HTR-8/SVneo (cell line): ENCODE measurements around the gene CEP63.
A peak's percentile ranks its signal among the peaks of the same experiment; 100 is the strongest.

ENCODE experiments used
- DNase-seq: peaks from one replicate; pipeline ENCODE4 v3.0.0; 2011; ENCODE audit warnings: low spot score, mixed read lengths; ENCODE audit not compliant: insufficient read length
- FAIRE-seq: peaks from 2 replicates; lab custom pipeline; 2011; peaks lifted over from hg19 to GRCh38; lab: Jason Lieb, UNC

The CEP63 gene

GRCh38 chr3:134464689-134465365 lies 21.0 kb upstream of the CEP63 start:
- DNase-seq, result no peak
- FAIRE-seq, result peak; percentile 80

DNA sequence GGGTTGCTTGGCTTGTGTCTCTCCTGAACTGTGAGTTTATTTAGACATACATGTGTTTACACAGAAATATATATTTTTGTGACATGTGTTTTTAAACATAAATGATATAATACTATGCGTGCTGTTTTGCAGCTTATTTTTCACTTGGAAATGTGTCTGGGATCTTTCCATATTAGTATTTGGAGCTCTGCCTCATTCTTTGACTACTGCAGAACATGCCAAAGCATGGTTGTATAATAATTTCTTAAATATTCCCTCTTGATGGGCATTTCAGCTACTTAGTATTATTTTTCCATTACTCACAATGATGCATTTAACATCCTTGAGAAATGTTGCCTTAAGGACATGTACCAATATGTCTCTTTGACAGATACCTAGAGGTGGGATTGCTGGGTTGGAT lies 19.5 kb upstream of the CEP63 start:
- no peak for FAIRE-seq

DNA sequence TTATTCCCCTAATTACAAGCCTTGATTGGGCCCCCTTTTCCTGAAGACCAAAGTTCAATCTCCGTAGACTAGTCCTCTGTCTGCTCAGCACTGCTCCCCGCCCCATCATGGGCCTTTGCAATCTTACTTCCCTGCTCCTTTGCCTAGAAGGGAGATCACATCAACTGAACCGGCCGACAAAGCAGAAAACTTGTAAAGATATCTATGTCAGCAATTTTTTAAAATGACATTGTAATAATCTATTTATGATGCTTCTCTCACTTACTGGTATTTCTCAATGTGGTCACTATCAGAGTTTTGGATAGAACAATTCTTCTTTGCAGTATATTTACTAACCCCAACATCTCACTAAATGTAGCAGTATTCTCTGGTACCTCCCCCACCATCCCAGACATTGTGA lies 17.3 kb upstream of the CEP63 start:
- FAIRE-seq, result no peak
- no peak for DNase-seq

More for the DNA sequence above, 19.5 kb upstream of the CEP63 start:
- DNase-seq, result no peak

DNA sequence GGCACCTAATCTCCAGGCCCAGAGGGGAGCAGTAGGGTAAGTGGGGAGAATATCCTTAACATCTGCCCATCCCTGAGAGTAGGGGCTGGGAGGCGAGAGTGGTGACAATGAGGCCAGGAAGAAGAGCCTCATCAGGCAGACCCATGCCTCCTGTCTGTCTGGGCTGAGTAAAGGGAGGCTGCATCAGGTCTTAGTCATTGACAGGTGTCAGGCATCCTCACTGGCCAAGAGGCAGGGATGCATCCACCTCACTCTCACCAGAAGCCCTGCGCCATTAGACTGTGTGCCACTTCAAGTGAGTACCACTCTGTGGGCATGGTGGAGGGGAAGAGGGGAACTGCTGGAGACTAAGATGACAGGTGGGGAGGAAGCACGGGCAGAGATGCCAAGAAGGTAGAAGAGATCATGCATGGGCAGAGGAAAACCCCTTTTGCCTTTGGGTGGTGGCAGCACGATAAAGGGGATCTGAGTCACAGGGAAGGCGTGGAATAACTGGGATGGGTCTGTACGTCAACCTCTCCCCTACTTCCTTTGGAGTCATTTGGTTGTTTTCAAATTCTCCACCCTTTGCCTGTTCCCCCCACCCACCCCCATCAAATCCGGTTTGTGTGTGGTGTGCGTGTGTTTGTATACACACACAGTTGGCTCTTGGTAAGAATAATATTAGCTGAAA lies 14.2 kb upstream of the CEP63 start:
- FAIRE-seq, result no peak

GRCh38 chr3:134472831-134473230 lies 13.0 kb upstream of the CEP63 start:
- DNase-seq (no peak), FAIRE-seq (no peak)

More for the DNA sequence above, 14.2 kb upstream of the CEP63 start:
- no peak for DNase-seq

GRCh38 chr3:134473868-134474546 lies 11.8 kb upstream of the CEP63 start:
- FAIRE-seq (peak; percentile 38), DNase-seq (peak; percentile 63)

DNA sequence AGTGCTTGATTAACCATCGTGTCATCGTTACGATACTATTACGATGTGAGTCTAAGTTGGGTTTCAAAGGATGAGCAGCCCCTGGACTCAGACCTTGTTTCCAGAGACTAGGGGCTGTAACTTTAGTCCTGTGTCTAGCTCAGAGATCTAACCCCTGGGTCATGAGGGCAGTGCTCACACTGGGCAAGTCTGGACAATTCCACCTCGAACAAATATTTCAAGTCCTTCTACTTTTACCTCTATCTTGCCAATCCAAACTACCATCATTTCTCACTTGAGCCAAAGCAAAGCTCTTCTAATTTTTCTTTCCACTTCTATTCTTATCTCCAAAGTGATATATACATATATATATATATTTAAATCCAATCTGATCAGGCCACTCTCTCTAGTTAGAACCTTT lies 10.9 kb upstream of the CEP63 start:
- DNase-seq, result no peak
- no peak for FAIRE-seq

- FAIRE-seq (peak; percentile 4), DNase-seq (no peak)
Observed at GRCh38 chr3:134476306-134476705, 9.6 kb upstream of the CEP63 start.

- FAIRE-seq, result no peak
- DNase-seq, result no peak
Observed at GRCh38 chr3:134477002-134477401, 8.9 kb upstream of the CEP63 start.

GRCh38 chr3:134477938-134478337 lies 7.9 kb upstream of the CEP63 start:
- DNase-seq (no peak), FAIRE-seq (no peak)

- no peak for DNase-seq
- no peak for FAIRE-seq
Observed at GRCh38 chr3:134480546-134480945, 5.3 kb upstream of the CEP63 start.

GRCh38 chr3:134481166-134481565 lies 4.7 kb upstream of the CEP63 start:
- DNase-seq, result no peak

GRCh38 chr3:134482622-134483021 lies 3.2 kb upstream of the CEP63 start:
- no peak for FAIRE-seq

More at GRCh38 chr3:134481166-134481565, 4.7 kb upstream of the CEP63 start:
- no peak for FAIRE-seq

DNA sequence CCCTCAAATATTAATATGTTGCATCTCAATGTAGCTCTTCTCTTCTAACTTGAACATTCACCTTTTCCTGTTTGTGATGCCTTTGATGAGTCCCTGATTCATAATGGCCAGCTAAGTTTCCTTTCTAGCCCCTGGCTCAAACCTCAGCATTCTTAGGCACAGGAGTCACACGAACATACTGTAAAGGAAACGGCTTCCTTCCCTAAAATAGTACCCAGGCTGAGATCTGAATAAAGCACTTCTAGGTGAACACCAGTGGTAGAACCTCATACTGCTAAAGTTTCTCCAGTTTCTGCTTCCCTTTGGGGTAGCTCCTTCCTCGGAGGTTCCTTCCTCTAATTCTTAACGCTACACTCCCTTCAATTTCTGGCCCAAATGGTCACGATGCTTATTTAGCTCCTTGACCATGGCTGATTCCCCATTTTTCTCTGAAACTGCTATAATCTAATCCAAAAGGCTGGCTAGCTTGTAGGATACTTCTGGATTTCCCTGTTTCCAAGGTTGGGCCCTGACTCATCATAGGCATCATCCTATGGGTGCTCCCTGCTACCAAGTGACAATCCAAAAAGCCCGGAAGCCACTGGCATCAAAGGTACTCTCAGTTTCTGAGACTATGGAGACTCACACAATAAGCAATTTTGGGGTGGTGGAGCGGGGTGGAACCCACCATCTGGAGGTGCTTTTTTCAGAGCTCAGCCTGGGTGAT lies 2.5 kb upstream of the CEP63 start:
- DNase-seq (no peak), FAIRE-seq (no peak)

More at GRCh38 chr3:134482622-134483021, 3.2 kb upstream of the CEP63 start:
- DNase-seq, result no peak

- no peak for FAIRE-seq
- DNase-seq, result no peak
Observed at GRCh38 chr3:134485075-134485717, 661 bp upstream of the CEP63 start.

DNA sequence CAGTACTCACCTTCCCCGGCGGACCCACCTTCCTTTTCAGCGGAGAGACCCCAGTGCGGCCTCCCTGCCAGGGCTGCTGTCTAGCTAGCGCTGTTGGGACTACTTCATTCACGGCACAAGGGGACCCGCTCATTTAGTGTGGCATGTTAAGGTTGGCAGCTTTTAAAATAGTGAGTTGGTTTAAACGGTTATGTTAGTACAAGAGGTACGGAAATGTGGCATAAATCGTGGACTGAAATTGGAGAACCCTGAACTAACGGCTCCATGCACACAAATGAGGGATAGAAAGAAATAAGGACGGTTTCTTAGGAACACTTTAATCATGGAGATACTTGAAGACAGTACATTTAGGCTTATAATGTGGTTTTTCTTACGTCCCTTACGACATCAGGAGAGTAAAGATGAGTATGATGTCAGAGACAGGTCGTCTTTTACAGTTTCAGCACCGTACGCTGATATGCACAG lies 752 bp downstream of the CEP63 start:
- no peak for FAIRE-seq
- no peak for DNase-seq

DNA sequence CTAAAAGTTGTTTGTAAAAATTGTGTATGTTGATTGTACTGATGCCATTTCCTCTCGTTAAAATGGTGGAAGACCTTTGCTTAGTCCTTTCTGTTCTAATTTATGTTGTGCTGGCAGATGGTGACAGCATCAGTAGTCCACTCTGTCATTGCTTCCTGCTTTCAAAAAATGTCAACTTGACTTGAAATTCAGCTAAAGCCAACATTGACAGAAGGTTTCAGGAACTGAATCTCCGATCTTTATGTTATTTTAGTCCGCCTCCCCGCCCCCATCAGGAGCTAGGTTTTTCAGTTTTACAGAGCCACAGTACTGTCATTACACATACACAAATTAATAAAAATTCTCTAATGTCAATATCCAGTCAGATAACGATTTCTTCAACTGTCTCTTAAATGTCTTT lies 1.5 kb downstream of the CEP63 start:
- no peak for DNase-seq
- FAIRE-seq, result no peak

- no peak for DNase-seq
- FAIRE-seq, result no peak
Observed at GRCh38 chr3:134494495-134494894, 8.6 kb downstream of the CEP63 start.

DNA sequence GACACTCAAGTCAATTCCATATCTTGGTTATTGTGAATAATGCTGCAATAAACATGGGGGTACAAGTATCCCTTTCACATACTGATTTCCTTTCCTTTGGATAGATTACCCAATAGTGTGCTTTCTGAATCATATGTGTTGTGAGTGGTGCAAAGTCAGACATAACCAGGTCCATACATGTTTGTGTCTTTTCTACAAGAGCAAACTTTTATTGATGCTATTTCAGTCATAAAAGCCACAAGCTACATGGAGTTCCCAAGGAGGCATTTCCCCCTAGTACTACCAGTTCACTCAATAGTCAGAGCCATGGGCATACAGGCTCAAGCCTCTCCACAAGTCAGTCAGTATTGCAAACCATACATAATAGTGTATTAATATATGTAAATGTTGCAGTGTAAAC lies 10.1 kb downstream of the CEP63 start:
- DNase-seq (no peak), FAIRE-seq (no peak)

DNA sequence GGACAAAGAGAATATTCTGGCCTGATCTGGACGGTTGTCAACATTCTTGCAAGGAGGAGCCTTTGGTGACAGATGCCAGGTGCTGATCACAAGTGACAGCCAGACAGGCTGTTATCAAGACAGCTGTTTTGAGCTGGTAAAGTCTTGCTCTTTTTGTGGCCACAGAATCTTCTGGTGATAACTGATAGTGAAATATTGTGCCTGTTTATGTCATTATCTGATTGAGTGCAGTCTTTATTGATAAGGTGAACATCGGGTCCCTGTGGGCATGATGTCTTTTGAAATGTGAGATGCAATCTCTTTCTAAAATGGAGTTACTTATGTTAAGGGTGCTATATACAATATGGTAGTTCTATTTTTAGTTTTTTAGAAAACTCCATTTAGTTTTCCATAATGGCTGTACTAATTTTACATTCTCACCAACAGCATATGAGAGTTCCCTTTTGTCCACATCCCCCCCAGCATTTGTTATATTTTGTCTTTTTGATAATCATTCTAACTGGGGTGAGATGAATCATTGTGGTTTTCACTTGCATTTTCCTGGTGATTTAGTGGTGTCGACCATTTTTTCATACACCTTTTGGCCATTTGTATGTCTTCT lies 10.7 kb downstream of the CEP63 start:
- DNase-seq, result no peak

More for the DNA sequence above, 10.7 kb downstream of the CEP63 start:
- FAIRE-seq, result no peak
